ENCODE data around the gene FBXO34. TPM values are rescaled to one million over a fixed set of nuclear protein-coding genes. Genes with fewer than 3 reads are reported as not detected.
A peak's percentile ranks its signal among the peaks of the same experiment; 100 is the strongest.

The FBXO34 gene
- total RNA-seq, 2 experiments from 2014 or later = 26.3 to 28.8 TPM

GRCh38 chr14:55297611-55298499, 26.6 kb downstream of the FBXO34 start:
- H3K4me2 ChIP-seq (ENCODE audit: low read length) = no peak overlapping the region
- DNase-seq (ENCODE audit: low spot score) = peak; percentile 19

GRCh38 chr14:55298500-55298822, 27.2 kb downstream of the FBXO34 start:
- POLR2A ChIA-PET = interaction anchor here (0.6 kb wide), 1 partner anchor 193 kb away, joined by 3 read pairs; no protein-coding TSS in a partner anchor
- H3K79me2 ChIP-seq (ENCODE audit: insufficient read depth, low read depth, low read length) = peaks cover 38% of the 10 kb centered on the region
- TF ChIP-seq, protein P1, sequence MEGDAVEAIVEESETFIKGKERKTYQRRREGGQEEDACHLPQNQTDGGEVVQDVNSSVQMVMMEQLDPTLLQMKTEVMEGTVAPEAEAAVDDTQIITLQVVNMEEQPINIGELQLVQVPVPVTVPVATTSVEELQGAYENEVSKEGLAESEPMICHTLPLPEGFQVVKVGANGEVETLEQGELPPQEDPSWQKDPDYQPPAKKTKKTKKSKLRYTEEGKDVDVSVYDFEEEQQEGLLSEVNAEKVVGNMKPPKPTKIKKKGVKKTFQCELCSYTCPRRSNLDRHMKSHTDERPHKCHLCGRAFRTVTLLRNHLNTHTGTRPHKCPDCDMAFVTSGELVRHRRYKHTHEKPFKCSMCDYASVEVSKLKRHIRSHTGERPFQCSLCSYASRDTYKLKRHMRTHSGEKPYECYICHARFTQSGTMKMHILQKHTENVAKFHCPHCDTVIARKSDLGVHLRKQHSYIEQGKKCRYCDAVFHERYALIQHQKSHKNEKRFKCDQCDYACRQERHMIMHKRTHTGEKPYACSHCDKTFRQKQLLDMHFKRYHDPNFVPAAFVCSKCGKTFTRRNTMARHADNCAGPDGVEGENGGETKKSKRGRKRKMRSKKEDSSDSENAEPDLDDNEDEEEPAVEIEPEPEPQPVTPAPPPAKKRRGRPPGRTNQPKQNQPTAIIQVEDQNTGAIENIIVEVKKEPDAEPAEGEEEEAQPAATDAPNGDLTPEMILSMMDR (conservative IDR thresholded peaks at IDR 0.05; ENCODE audit: low read length) = no peak
- TF ChIP-seq EZH2phosphoT487 (IDR thresholded peaks at IDR 0.05; ENCODE audit: borderline replicate concordance, low read depth, low read length) = no peak

More at GRCh38 chr14:55297611-55298499, 26.6 kb downstream of the FBXO34 start:
- H3K4me1 ChIP-seq (ENCODE audit: insufficient read depth, low read length, poor library complexity, severe bottlenecking) = peaks cover 19% of the 10 kb centered on the region
- H3K9me2 ChIP-seq (ENCODE audit: insufficient read depth, low read length) = no peaks in the 10 kb centered on the region
- TF ChIP-seq EZH2phosphoT487 (IDR thresholded peaks at IDR 0.05; ENCODE audit: borderline replicate concordance, low read depth, low read length) = no peak
- TF ChIP-seq, protein P1 (conservative IDR thresholded peaks at IDR 0.05; ENCODE audit: low read length) = peak; percentile 59; the same call in 1 of the 2 replicates
- H3K36me3 ChIP-seq (ENCODE audit: insufficient read depth, low read length) = peaks cover 26% of the 10 kb centered on the region
- H2AFZ ChIP-seq (ENCODE audit: low read length) = no peak overlapping the region
- ChIA-PET CTCF (ENCODE audit: unreplicated experiment) (no interaction called here), POLR2A (interaction anchor here (0.6 kb wide), 1 partner anchor 192 kb away, joined by 3 read pairs; no protein-coding TSS in a partner anchor)
- H3K9me3 ChIP-seq (ENCODE audit: low read length) = no peaks in the 10 kb centered on the region
- H4K20me1 ChIP-seq (ENCODE audit: insufficient read depth, low read length) = peaks cover 12% of the 10 kb centered on the region
- BruUV-seq (replicated peaks) = no TSS peak
- peaks cover 36% of the 10 kb centered on the region for H3K79me2 ChIP-seq (ENCODE audit: insufficient read depth, low read depth, low read length)
- intact Hi-C loops (cut with micrococcal nuclease; ENCODE audit: unreplicated experiment) = no loop called here
- H3K27ac ChIP-seq (ENCODE audit: low read depth, low read length, poor library complexity, severe bottlenecking) = no peak overlapping the region
- no peak overlapping the region for H3K4me3 ChIP-seq (ENCODE audit: low read depth, low read length, poor library complexity, severe bottlenecking)

More at GRCh38 chr14:55298500-55298822, 27.2 kb downstream of the FBXO34 start:
- no TSS peak for BruUV-seq (replicated peaks)
- intact Hi-C loops (cut with micrococcal nuclease; ENCODE audit: unreplicated experiment) = no loop called here
- Histone ChIP-seq H3K9me3 (ENCODE audit: low read length) (no peaks in the 10 kb centered on the region), H3K4me3 (ENCODE audit: low read depth, low read length, poor library complexity, severe bottlenecking) (no peak overlapping the region), H3K36me3 (ENCODE audit: insufficient read depth, low read length) (peaks cover 26% of the 10 kb centered on the region), H3K27ac (ENCODE audit: low read depth, low read length, poor library complexity, severe bottlenecking) (no peak overlapping the region), H3K9me2 (ENCODE audit: insufficient read depth, low read length) (no peaks in the 10 kb centered on the region), H4K20me1 (ENCODE audit: insufficient read depth, low read length) (peaks cover 12% of the 10 kb centered on the region; the same call in 1 of the 2 replicates), H3K4me1 (ENCODE audit: insufficient read depth, low read length, poor library complexity, severe bottlenecking) (peaks cover 25% of the 10 kb centered on the region), H2AFZ (ENCODE audit: low read length) (no peak overlapping the region), H3K4me2 (ENCODE audit: low read length) (no peak overlapping the region)
- no peak for DNase-seq (ENCODE audit: low spot score)
- CTCF ChIA-PET (ENCODE audit: unreplicated experiment) = no interaction called here
